IPS-NIHi7 (cell line): ENCODE measurements around the gene PTCD1.

ENCODE experiments used
- DNase-seq: peaks from one replicate; pipeline ENCODE4 v3.0.0; 2012; ENCODE audit warnings: mixed read lengths; ENCODE audit errors: extremely low spot score

Gene PTCD1, protein sequence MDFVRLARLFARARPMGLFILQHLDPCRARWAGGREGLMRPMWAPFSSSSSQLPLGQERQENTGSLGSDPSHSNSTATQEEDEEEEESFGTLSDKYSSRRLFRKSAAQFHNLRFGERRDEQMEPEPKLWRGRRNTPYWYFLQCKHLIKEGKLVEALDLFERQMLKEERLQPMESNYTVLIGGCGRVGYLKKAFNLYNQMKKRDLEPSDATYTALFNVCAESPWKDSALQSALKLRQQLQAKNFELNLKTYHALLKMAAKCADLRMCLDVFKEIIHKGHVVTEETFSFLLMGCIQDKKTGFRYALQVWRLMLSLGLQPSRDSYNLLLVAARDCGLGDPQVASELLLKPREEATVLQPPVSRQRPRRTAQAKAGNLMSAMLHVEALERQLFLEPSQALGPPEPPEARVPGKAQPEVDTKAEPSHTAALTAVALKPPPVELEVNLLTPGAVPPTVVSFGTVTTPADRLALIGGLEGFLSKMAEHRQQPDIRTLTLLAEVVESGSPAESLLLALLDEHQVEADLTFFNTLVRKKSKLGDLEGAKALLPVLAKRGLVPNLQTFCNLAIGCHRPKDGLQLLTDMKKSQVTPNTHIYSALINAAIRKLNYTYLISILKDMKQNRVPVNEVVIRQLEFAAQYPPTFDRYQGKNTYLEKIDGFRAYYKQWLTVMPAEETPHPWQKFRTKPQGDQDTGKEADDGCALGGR

DNA sequence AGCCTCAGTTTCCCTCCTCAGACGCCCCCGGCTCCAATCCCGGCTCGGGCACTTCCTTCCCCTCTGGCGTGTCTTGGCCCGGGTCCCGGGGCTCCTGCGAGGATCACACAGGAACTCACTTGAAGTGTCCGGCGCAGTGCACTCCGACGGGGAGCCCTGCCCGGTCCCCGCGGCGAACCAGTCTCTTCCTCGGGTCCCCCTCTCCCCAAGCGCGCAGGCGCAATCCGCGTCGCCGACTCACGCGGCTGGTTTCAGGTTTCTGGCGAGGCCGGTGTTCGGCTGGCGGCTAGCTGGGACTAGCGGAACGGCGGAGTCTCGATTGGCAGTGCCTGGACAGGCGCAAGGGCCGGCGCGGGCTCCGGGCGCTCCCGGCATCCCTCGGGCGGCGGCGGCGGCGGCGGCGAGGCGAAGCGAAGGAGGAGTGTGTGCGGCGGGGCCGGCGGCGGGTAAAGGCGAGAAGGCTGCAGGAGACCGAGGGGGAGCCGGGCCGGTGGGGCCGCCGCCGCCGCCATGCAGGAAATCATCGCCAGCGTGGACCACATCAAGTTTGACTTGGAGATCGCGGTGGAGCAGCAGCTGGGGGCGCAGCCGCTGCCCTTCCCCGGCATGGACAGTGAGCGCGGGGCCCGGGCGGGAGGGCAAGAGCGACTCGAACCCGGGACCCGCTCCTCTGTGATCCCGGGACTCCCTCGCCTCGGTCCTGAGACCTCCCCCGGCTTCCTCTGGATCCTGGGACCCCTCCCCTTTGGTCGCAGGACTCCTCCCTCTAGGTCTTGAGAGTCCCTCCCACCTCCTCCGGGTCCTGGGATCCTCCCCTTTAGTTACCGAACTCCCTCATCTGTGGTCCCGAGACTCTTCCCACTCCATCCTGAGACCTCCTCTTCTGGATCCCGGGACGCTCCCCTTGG, at the start of gene PTCD1, which contains the start of gene CPSF4:
TSS of gene PTCD1 (minus strand) at position 226 of the 908 bp plus-strand sequence. CDS start 3,556 bp downstream, outside the sequence.
TSS of gene CPSF4 (plus strand) at position 371 of the 908 bp plus-strand sequence. CDS start at position 511, 140 bp downstream.
- peak; percentile 99 for DNase-seq

DNA sequence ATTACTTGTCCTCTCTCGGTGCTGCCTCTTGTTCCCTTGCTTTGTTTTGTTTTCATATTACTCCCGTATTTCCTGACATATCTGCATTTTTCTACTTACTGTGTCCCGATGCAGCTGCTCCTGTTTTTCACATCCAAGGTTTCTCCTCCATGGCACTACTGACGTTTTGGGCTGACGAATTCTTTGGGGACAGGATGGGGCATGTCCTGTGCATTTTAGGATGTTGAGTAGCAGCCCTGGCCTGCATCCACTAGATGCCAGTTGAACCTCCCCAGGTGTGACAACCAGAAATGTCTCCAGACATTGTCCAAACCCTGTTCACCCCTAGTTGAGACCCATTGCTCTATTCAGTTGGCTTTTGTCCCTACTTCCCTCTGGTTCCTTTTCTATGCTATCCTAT, 46.5 kb upstream of the PTCD1 start:
- DNase-seq, result no peak

DNA sequence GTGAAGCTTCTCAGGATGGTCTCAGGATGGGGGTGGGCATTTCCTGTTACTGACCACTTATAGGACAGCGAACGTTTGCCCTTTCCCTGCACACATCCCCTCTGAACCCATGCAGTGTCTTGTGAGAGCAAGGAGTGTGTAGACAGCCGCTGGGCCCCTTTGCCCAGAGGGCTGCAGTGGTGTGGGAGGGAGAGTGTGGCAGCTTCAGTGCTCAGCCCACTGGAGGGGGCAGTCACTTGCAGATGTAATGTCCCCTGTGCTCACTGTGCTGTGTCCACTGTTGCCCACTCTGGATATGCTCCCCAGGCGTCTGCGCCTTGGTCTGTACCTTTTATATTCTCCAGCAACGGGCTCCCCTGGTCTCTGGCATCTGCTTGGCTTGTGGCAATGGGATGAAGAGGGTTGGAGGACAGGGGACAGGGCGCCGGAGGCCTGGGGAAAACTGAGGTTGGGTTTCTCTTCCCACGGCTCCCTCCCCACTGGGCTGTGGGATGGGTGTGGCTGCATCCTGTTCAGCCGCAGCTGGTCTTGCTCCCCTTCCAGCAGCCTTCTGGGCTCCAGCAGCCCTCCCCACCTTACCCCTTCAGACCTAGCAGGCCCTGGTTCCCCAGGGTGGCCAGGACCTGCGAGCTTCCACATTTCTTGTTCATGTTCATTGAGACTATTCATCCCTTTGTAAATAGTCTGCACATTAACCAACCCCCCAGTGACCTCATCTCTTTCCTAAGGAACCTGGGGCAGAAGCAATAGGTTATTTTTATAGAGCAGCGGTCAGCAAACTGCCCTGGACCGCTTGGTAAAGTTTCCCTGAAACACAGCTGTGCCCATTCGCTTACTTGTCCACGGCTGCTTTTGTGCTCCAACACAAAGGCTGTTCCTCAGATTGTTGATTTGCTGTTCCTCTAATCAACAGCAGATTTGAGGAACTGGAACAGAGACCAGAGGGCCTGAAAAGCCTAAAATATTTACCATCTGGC, 40.2 kb upstream of the PTCD1 start:
- DNase-seq, result no peak

DNA sequence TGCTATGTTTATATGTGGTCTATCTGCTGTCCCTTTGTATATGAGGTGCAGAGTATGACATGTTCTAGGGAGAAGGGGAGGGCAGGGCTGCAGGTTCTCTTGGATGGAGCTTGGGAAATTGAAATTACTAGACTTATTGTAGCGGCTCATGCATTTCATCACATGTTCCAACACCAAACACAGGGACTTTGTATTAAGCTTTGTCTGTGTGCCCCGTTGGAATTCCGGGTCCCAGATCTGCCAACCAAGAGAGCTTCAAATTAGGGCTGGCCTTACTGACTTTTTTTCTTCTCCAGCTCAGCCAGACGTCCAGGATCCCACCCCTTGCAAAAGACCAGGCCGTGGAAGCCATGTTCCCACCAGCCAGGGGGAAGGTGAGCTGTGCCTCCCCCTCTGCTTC, 37.5 kb upstream of the PTCD1 start:
- no peak for DNase-seq

DNA sequence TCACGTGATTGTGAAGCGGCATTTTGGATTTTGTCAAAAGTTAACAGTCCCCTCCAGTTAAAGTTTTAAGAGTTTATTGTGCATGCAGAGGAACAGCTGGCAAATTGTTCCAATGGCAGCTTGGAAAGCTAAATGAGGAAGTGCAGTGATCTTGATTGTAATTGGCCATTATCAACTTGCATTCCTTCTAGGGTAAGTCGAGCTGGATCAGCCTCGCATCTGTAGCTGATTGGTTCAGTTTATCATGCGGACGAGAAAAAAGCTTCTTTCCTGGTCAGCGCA, 34.7 kb upstream of the PTCD1 start:
- DNase-seq, result peak; percentile 52

DNA sequence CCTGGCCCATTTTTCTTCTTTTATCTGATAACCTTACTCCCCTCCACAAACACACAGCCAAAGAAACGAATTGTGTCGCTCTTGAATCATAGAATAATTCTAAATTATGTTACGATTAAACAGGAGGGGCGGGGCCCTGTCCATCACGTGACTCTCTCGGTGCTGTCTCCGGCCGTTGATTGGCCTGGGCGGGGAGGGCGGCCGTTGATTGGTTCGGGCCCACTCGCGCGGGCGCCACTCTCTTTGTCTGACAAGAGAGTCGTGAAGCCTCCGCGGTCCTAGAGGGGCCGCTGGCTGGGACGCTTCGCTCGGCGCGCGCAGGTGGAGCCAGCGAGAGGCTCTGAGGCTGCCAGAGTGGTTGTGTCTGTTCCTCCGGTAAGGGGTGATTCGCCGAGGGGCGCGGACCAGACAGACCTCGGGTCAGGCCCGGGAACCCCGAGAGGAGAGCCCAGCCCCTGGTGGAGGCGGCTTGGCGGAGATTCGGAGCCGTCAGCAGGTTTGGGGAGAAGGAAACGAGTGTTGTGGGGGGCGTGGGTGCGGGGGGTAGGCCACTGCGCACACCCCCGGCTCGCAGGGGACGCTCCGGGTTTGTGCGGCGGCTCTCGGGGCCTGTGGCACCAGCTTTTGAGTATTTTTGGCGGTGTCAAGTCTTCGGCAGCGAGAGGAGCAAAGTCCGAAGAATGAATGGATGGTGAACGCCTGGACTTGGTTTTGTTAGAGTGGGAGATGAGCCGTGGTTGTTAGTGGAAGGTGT, 34.1 kb upstream of the PTCD1 start, which contains the start of gene ZNF789:
TSS of gene ZNF789 (plus strand) at position 330 of the 754 bp plus-strand sequence. CDS start 3,567 bp downstream, outside the sequence.
- DNase-seq, result peak; percentile 100

DNA sequence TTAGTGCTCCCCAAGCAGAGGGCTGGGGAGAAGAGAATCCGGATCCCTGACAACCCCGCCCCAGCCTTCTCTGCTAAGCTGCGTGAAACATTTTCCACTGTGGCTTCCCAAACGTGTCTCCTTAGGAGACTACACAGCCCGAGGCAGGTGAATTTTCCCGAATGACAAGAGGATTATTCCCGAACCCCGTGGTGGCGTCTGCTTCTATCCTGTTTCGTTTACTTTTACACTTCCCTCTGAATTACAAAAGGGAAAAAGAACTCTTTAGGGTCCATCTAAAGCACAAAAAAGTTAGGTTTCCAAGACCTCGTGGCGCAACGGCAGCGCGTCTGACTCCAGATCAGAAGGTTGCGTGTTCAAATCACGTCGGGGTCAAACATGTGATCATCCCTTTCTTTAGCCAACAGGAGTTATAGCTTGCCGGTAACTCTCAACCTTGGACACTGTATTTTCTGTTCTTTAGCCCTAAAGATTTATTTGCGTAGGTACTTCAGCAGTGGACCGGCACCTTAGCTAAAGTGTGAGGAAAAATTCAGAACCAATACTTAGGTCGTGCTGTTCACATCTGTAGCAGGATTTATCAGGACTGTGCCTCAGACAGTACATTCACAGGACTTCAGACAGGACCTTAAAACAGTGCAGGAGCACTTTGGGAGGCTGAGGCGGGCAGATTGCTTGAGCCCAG, 30.9 kb upstream of the PTCD1 start:
- no peak for DNase-seq

DNA sequence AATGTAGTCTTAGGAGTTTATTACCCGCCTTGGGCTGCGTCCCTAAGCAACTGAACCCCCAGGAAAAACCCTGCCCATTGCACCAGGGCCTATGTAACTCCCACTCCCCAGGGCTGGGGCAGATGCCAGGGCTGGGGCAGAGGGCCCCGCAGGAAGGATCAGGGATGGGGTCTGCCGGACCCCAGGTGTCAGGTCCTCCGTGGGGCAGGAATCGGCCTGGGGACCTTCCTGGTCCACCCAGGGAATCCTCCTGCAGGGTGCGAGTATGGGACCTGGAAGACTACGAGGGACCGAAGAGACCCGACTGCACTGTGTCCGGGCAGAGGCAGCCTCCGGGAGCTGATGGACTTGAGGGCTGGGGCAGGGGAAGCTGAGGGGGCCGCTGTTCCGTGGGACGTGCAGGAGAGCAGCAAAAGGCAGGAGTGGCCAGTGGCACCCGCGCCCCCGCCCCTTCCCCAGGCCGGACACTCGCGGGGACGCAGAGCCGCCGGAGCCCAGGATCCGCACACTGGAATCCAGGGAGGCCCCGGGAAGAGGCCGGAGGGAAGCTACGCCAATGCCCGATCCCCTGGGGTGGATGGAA, 29.8 kb upstream of the PTCD1 start:
- no peak for DNase-seq

DNA sequence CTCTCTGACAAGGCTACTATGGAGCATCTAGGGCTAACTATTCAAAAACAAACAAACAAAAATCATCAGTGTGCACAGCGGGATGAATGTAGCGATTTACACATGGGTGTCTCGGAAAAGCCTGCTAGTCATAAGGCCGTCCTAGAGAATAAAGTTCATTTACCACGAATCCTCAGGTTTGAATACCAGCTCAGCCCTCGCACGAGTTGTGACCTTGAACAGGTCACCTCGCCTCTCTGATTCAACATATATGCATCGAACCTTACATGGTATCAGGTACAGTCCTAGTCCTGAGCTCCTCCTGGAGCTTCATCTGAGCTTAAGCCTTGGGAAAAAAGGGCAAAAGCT, 26.8 kb upstream of the PTCD1 start:
- DNase-seq, result no peak

DNA sequence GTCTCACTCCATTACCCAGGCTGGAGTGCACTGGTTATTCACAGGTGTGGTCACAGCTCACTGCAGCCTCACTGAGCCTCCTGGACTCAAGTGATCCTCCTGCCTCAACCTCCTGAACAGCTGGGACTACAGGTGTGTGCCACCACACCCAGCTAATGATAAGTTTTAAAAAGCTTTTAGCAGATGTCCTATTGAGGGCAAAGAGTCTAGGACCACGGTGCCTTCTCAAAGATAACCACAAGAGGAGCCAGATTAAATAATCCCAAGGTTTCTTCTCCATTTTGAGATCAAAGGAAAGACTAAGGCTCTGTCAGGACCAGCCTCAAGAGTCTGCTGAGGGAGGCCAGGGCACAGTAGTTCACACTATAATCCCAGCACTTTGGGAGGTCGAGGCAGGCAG, 22.6 kb upstream of the PTCD1 start:
- no peak for DNase-seq

DNA sequence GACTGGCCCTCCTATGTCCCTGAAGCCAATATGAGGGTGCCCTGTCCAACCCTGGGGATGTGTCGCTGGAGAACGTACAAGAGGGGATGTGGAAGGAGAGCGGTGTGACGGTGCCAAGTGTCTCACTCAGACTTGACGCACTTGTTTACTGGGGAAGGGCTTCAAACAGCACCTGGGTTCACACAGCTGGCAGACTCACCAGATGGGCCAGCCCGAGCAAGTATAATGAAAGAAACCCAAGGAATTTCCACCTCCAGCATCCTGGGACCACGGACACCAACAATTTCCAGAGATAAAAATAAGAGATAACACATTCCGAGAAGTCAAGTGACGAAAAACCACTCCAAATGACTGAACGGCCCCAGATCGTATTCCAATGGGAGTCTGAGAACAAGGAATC, 22.1 kb upstream of the PTCD1 start:
- no peak for DNase-seq

DNA sequence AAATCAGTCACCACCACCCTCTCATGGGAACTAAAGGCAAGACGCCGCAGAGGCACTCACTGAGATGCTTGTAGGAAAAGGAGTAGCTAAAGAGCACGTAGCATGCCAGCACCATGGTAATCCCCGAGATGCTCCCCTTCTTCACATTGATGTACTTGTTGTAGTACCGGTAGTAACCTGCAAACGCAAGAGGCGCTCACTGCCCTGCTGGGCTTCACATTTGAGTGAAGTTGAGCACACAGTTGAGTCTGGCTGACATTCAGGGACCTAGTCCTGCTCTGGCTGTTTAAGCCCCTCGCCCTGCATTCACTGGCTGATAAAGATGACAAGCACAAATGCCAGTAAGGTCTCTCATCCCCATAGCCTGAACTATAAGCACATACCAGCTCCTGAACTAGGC, 20.5 kb upstream of the PTCD1 start:
- DNase-seq, result no peak

DNA sequence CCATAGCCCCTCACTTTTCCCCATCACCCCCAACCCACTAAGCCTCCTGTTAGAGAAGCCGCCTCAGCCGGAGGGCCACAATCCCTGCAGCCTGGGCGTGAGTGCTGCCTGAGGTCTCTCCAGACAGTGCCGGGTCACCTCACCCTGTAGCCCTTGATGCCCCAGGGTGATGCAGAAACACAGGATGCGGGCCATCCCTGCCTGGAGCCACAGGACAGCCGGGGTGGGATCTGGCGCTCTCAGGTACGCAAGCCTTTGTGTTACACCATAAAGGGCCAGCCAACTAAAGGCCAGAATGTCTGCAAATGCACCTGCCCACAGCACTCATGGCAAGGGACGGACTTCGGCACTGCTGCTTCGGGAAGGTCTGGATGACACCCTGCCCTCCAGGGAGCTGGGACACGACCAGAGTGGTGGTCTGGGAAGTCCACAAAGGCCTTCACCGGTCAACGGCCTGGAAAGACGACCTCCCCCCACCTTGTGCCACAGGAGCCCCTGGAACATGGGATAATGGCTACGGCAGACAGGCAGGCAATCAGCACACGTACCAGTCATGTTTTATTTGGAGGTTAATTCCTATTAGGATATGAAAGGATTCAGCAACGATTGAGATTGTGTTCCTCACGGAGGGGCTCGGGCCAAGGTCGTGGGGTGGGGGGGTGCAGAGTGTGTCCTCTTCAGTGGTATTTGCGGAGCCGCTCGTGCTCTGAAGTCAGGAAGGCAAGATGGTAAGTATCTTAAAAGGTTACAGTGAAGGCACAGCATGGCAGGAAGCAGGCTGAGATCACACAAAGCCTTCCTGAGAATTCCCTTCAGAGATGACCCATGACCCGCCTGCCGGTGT, 19.3 kb upstream of the PTCD1 start:
- no peak for DNase-seq

DNA sequence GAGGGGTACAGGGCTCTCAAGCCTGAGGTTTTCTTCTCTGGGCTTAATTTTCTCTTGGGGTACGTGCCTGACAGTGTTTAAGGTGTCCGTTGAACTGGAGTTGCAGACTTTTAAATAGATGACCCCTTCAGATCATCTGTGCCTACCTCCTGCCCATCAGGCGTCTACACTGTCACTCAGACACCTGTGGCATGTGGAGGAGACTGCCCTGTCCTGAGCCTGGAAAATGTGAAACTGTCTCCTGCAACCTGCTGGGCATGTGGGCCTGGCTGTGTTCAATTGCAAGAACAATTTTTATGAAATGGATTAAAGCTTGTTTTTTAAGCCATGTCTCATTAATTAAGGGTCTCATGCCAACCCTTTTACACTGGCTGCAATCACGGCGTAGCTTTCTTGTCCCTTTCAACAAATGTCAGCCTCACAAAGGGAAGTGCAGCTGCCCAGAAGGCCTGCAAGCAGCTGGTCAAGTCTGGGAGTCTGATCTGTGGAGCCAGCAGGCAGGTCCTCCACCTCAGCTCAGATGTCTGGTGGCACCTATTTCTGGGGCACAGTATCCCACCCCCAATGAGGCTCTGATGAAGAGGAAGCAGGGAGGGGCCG, 18.6 kb upstream of the PTCD1 start:
- no peak for DNase-seq

DNA sequence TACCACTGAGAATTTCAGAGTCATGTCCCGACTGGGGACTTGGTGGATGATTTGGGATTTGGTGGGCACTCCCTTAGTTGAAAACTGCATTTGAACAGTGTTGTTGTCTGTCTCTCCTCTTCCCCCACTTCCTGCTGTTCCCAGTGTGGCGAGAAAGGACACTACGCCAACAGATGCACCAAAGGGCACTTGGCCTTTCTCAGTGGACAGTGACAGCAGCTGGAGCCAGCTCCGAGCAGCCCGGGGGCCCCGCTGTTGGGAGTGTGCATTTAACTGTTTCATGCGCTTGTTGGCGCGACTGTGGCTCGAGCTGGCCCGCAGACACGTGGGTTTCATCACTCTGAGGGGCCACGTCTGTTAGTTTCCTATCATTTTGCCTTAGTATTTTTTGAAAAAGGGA, 17.7 kb upstream of the PTCD1 start:
- no peak for DNase-seq

DNA sequence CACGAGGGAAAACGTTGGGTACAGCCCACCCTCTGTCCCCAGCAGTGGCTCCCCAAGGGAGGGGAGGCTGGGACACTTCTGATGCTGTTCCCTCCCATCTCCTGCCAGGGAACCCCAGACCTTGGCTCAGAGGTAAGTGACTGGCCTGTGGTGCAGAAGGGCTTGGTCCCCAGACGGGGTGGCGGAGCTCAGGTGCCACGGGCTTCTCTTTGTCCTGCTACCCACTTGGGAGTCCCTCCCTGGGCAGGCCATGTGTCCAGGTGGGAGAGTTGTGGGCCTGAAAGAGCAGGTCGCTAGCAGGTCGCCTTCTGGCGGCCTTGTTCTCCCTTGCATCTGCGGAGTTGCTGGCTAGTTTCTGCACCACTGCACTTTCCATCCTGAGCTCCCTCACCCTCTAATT, 17.3 kb upstream of the PTCD1 start:
- DNase-seq, result no peak

DNA sequence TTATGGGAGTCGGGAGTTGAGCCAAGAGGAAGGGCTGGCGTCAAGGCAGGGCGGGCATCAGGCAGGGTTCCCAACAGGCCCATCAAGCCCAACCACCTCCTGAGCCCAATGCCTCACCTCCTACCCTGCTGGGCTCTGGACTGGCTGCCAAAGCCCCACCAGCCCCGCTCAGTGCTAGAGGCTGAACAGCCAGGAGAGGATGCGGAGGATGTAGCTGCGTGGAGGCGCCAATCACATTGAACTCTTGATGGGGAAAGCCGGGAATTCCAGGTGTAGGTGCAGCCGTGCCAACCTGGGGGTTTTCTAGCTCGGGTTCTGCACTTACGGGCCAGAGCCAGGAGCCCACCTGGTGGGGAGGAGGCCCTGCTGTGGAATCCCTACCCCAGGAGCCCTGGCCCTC, 14.5 kb upstream of the PTCD1 start:
- DNase-seq, result no peak

DNA sequence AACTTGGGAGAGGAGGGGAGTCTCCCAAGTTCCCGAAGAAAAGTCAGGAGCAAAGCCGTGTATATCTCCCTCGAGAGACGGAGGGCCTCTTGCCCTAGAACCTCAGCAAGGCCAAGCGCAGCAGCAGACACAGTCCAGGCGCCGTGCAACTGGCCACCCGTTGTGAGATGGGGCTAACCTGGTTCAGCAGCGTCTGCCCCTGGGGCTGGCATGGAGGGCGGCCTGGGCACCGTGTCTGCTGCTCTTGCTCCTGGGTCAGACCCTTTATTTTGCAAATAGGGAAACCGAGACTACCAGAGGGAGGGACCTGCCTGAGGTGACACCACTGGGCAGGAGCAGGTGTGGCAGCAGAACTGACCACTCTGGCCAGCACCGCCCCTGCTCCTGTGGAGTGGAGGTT, 13.9 kb upstream of the PTCD1 start:
- no peak for DNase-seq
